Measurements from ENCODE around the gene GPR63.

Gene GPR63

GRCh38 chr6:96864216-96865054, 27.2 kb upstream of the GPR63 start:
- no peaks in the 10 kb centered on the region for H3F3A ChIP-seq (ENCODE audit: control insufficient read depth, insufficient read depth)
- H3K9me3 ChIP-seq (ENCODE audit: control insufficient read depth, insufficient read depth, low read length): no peaks in the 10 kb centered on the region
- H3K36me3 ChIP-seq (ENCODE audit: control insufficient read depth, low read length): no peaks in the 10 kb centered on the region
- no peak overlapping the region for H3K4me3 ChIP-seq (ENCODE audit: low read length)
- peaks cover 22% of the 10 kb centered on the region for H3K27me3 ChIP-seq (ENCODE audit: control insufficient read depth, low read length)
- H3K4me1 ChIP-seq (ENCODE audit: control insufficient read depth, low read length): no peaks in the 10 kb centered on the region
- H3K9me2 ChIP-seq (replicated peaks; ENCODE audit: control insufficient read depth, low read length): no peaks in the 10 kb centered on the region
- no peaks in the 10 kb centered on the region for H4K20me1 ChIP-seq (ENCODE audit: control insufficient read depth, insufficient read depth, low read depth, low read length)
- no peak overlapping the region for H3K27ac ChIP-seq (ENCODE audit: low read depth, low read length)
- TF ChIP-seq EZH2phosphoT487 (IDR thresholded peaks at IDR 0.05; ENCODE audit: borderline replicate concordance, low read length): no peak
- no peak for TF ChIP-seq CTCF (IDR thresholded peaks at IDR 0.05; ENCODE audit: low read depth, low read length, poor library complexity, severe bottlenecking)
- no peaks in the 10 kb centered on the region for H3K79me2 ChIP-seq (ENCODE audit: control insufficient read depth, low read length)
- H3K4me2 ChIP-seq (ENCODE audit: low read length): no peak overlapping the region

GRCh38 chr6:96862560-96862959, 25.3 kb upstream of the GPR63 start:
- H3K4me1 ChIP-seq (ENCODE audit: control insufficient read depth, low read length): no peaks in the 10 kb centered on the region
- TF ChIP-seq CTCF (IDR thresholded peaks at IDR 0.05; ENCODE audit: low read depth, low read length, poor library complexity, severe bottlenecking): no peak
- no peak for TF ChIP-seq EZH2phosphoT487 (IDR thresholded peaks at IDR 0.05; ENCODE audit: borderline replicate concordance, low read length)

GRCh38 chr6:96861588-96861987, 24.3 kb upstream of the GPR63 start:
- Histone ChIP-seq H3K9me2 (replicated peaks; ENCODE audit: control insufficient read depth, low read length) (no peaks in the 10 kb centered on the region), H3F3A (ENCODE audit: control insufficient read depth, insufficient read depth) (no peaks in the 10 kb centered on the region), H3K4me1 (ENCODE audit: control insufficient read depth, low read length) (no peaks in the 10 kb centered on the region), H3K27me3 (ENCODE audit: control insufficient read depth, low read length) (peaks cover 19% of the 10 kb centered on the region), H3K27ac (ENCODE audit: low read depth, low read length) (no peak overlapping the region), H3K4me3 (ENCODE audit: low read length) (no peak overlapping the region), H3K9me3 (ENCODE audit: control insufficient read depth, insufficient read depth, low read length) (no peaks in the 10 kb centered on the region), H3K36me3 (ENCODE audit: control insufficient read depth, low read length) (no peaks in the 10 kb centered on the region), H4K20me1 (ENCODE audit: control insufficient read depth, insufficient read depth, low read depth, low read length) (no peaks in the 10 kb centered on the region), H3K4me2 (ENCODE audit: low read length) (no peak overlapping the region), H3K79me2 (ENCODE audit: control insufficient read depth, low read length) (no peaks in the 10 kb centered on the region)
- no peak for TF ChIP-seq CTCF (IDR thresholded peaks at IDR 0.05; ENCODE audit: low read depth, low read length, poor library complexity, severe bottlenecking)
- TF ChIP-seq EZH2phosphoT487 (IDR thresholded peaks at IDR 0.05; ENCODE audit: borderline replicate concordance, low read length): no peak

More at GRCh38 chr6:96862560-96862959, 25.3 kb upstream of the GPR63 start:
- H3K36me3 ChIP-seq (ENCODE audit: control insufficient read depth, low read length): no peaks in the 10 kb centered on the region
- H3F3A ChIP-seq (ENCODE audit: control insufficient read depth, insufficient read depth): no peaks in the 10 kb centered on the region
- no peaks in the 10 kb centered on the region for H4K20me1 ChIP-seq (ENCODE audit: control insufficient read depth, insufficient read depth, low read depth, low read length)
- no peaks in the 10 kb centered on the region for H3K79me2 ChIP-seq (ENCODE audit: control insufficient read depth, low read length)
- no peak overlapping the region for H3K27ac ChIP-seq (ENCODE audit: low read depth, low read length)
- H3K9me3 ChIP-seq (ENCODE audit: control insufficient read depth, insufficient read depth, low read length): no peaks in the 10 kb centered on the region
- no peaks in the 10 kb centered on the region for H3K9me2 ChIP-seq (replicated peaks; ENCODE audit: control insufficient read depth, low read length)
- H3K4me3 ChIP-seq (ENCODE audit: low read length): no peak overlapping the region
- peaks cover 21% of the 10 kb centered on the region for H3K27me3 ChIP-seq (ENCODE audit: control insufficient read depth, low read length)
- H3K4me2 ChIP-seq (ENCODE audit: low read length): no peak overlapping the region
